ENCODE measurements around the gene ANGPTL7. TPM values are rescaled to one million over a fixed set of nuclear protein-coding genes. Genes with fewer than 3 reads are reported as not detected.

ANGPTL7 gene
- total and polyA plus RNA-seq, 2 of the 8 experiments (the other 6 are each of a cell fraction or from before 2014, with no cell fraction given) = not detected

DNA sequence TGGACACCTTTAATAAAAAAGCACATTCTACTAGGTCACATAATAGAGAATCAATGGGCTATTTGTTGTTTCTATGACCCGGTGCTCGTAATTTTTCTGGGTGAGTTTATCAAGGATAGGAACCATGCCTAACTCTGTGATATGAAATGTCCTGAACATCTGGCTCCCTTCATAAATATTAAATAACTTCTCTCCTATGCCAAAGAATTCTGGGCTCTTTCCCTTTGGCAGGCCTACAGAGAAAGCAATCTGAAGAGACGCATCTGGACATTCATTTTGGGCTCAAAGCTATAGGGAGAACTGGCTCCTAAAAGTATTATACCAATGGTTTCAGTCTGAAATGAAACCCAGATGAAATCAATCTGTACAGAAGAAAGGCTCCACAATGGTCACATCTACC, 38.8 kb upstream of the ANGPTL7 start:
- H3K36me3 ChIP-seq (ENCODE audit: control insufficient read depth in 2 of 4, insufficient read depth in 4 of 4, low read length in 3 of 4) = peaks cover 13 to 35% (median 28%) of the 10 kb centered on the region in 4 experiments; a peak in 7 of 8 replicates
- no peak for DNase-seq (ENCODE audit: low read depth in 1 of 2, low spot score in 2 of 2)
- TF ChIP-seq NANOG (IDR thresholded peaks at IDR 0.05; ENCODE audit: insufficient read depth, low read depth, low read length, poor library complexity, severe bottlenecking) = no peak
- no peak for TF ChIP-seq EZH2 (IDR thresholded peaks at IDR 0.05; ENCODE audit: low read depth, low read length, severe bottlenecking)
- TF ChIP-seq CTCF (IDR thresholded peaks at IDR 0.05; ENCODE audit: control extremely low read depth in 1 of 3, insufficient read depth in 1 of 3, low read depth in 1 of 3, low read length in 3 of 3) = no peak
- no peak for TF ChIP-seq CEBPB (IDR thresholded peaks at IDR 0.05; ENCODE audit: low read depth, low read length)
- no peak for TF ChIP-seq RXRA (IDR thresholded peaks at IDR 0.05; ENCODE audit: insufficient read depth, low read depth, low read length)
- TF ChIP-seq CTBP2 (IDR thresholded peaks at IDR 0.05; ENCODE audit: borderline replicate concordance, insufficient read depth, insufficient read length, low read length) = no peak
- TF ChIP-seq POLR2A (IDR thresholded peaks at IDR 0.05; ENCODE audit: control extremely low read depth in 1 of 2, low read depth in 2 of 2, low read length in 2 of 2) = no peak
- no peak for TF ChIP-seq CHD2 (IDR thresholded peaks at IDR 0.05; ENCODE audit: low read length)
- no peak for TF ChIP-seq YY1 (IDR thresholded peaks at IDR 0.05; ENCODE audit: low read depth, low read length)
- no peak for TF ChIP-seq SIN3A (conservative IDR thresholded peaks at IDR 0.05 in 1 of 2, IDR thresholded peaks at IDR 0.05 in 1 of 2; ENCODE audit: low read depth in 1 of 2, low read length in 2 of 2)
- no peak for TF ChIP-seq JUND (IDR thresholded peaks at IDR 0.05; ENCODE audit: low read length)
- no peak for TF ChIP-seq RFX5 (IDR thresholded peaks at IDR 0.05; ENCODE audit: borderline replicate concordance, low read depth, low read length)

More for the DNA sequence above, 38.8 kb upstream of the ANGPTL7 start:
- WGBS, 2 experiments (ENCODE audit: extremely low coverage in 1 of 2, insufficient coverage in 1 of 2, insufficient read length in 1 of 2, insufficient replicate concordance in 2 of 2, low coverage in 1 of 2, low lambda C conversion rate in 2 of 2, missing lambda C conversion rate in 1 of 2) = 98% methylated on average over 3 of the region's 3 CpGs; no CpG with 5 or more reads in 1 of the 2 experiments
- H2BK15ac ChIP-seq (ENCODE audit: low read length) = no peak overlapping the region
- H4K5ac ChIP-seq (ENCODE audit: insufficient read length, low read depth, low read length) = no peak overlapping the region
- H2BK120ac ChIP-seq (replicated peaks; ENCODE audit: low read depth, low read length) = no peak overlapping the region
- no peak for FAIRE-seq
- H2BK5ac ChIP-seq (ENCODE audit: low read depth, low read length) = no peak overlapping the region
- no peak overlapping the region for H3K14ac ChIP-seq (ENCODE audit: insufficient read length)
- H4K20me1 ChIP-seq (replicated peaks in 1 of 2; ENCODE audit: control insufficient read depth in 1 of 2, insufficient read depth in 2 of 2, low read length in 2 of 2) = no peaks in the 10 kb centered on the region
- H3K4ac ChIP-seq (replicated peaks; ENCODE audit: insufficient read length, low read depth, low read length) = no peak overlapping the region
- H3K4me2 ChIP-seq (ENCODE audit: insufficient read depth in 1 of 2, low read depth in 2 of 2, low read length in 2 of 2) = no peak overlapping the region
- no peak overlapping the region for H3K18ac ChIP-seq (ENCODE audit: extremely low read depth, low read length)
- H3K79me2 ChIP-seq (ENCODE audit: control insufficient read depth in 1 of 2, insufficient read depth in 2 of 2, low read length in 2 of 2) = no peaks in the 10 kb centered on the region
- H2BK20ac ChIP-seq (ENCODE audit: low read length) = no peak overlapping the region
- H2BK12ac ChIP-seq (ENCODE audit: low read depth, low read length) = no peak overlapping the region
- no peak overlapping the region for H3K23ac ChIP-seq (ENCODE audit: insufficient read length)
- no peaks in the 10 kb centered on the region; the same call in 1 of the 2 replicates for H3K23me2 ChIP-seq (ENCODE audit: low read depth, low read length)
- no peak overlapping the region for H3K56ac ChIP-seq (replicated peaks; ENCODE audit: insufficient read length, low read depth, low read length)
- no peak overlapping the region for H3K9ac ChIP-seq (replicated peaks in 1 of 4; ENCODE audit: extremely low read depth in 1 of 4, low read depth in 3 of 4, low read length in 3 of 4)
- H4K8ac ChIP-seq (ENCODE audit: extremely low read depth, insufficient read depth, low read length) = no peak overlapping the region
- H3K4me1 ChIP-seq (replicated peaks in 1 of 4; ENCODE audit: control insufficient read depth in 3 of 4, insufficient read depth in 4 of 4, low read length in 3 of 4) = no peaks in the 10 kb centered on the region
- H4K91ac ChIP-seq (replicated peaks; ENCODE audit: insufficient read length, low read length) = no peak overlapping the region
- no peaks in the 10 kb centered on the region for H3K79me1 ChIP-seq (ENCODE audit: low read depth, low read length)
- H3K27me3 ChIP-seq (replicated peaks in 1 of 4; ENCODE audit: control insufficient read depth in 3 of 4, extremely low read depth in 1 of 4, insufficient read depth in 3 of 4, low read length in 3 of 4) = no peaks in the 10 kb centered on the region
- H2AK5ac ChIP-seq (ENCODE audit: low read depth, low read length) = no peak overlapping the region
- ChIA-PET CTCF (ENCODE audit: partially characterized antibody) (no interaction called here), POLR2A (ENCODE audit: partially characterized antibody) (interaction anchor here (1.0 kb wide), 1 partner anchor 88 kb away, joined by 3 read pairs; no protein-coding TSS in a partner anchor)
- H3K27ac ChIP-seq (ENCODE audit: low read depth, low read length) = no peak overlapping the region
- H3K9me3 ChIP-seq (ENCODE audit: insufficient read depth in 2 of 2, low read depth in 1 of 2, low read length in 1 of 2) = no peaks in the 10 kb centered on the region
- H2AFZ ChIP-seq (ENCODE audit: low read length) = no peak overlapping the region
- H3K4me3 ChIP-seq (ENCODE audit: extremely low read depth in 1 of 4, insufficient read depth in 2 of 4, low read depth in 3 of 4, low read length in 4 of 4) = no peak overlapping the region

Measured in H1 (cell line).